ENCODE results near the gene RTP4. TPM values are rescaled to one million over a fixed set of nuclear protein-coding genes. Genes with fewer than 3 reads are reported as not detected.

RTP4 gene
- total and polyA plus RNA-seq, 2 donors (not counting 3 experiments of a cell fraction or from before 2014, with no cell fraction given) = 0.12 to 0.22 TPM

DNA sequence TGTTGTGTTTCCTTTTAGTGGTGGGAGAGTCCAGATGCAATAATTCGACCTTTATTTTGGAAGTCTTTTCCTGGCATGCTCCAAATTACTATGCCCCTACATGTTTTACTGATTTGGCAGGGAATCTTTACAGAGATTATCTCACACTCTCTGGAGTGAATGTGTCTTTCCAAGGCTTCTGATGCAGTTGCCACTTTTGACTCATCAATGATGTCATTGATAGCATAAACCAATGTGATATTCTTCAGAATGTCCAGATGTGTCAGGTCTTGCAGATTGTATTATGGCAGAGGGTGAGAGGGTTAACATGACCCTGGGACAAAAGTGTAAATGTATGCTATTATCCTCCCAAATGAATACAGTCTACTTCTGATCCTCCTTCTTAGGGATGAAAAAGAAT is 9.7 kb downstream of the RTP4 start:
- TF ChIP-seq POLR2AphosphoS5 (IDR thresholded peaks at IDR 0.05; ENCODE audit: insufficient read depth, low read depth, low read length) (no peak), JUN (IDR thresholded peaks at IDR 0.05; ENCODE audit: borderline replicate concordance, insufficient read depth, insufficient read length, low read depth) (no peak), POLR2A (IDR thresholded peaks at IDR 0.05; ENCODE audit: low read depth, low read length) (no peak), GATA2 (IDR thresholded peaks at IDR 0.05; ENCODE audit: insufficient read depth, insufficient read length, low read depth, low read length) (no peak), MYC (IDR thresholded peaks at IDR 0.05; ENCODE audit: low read depth, low read length) (no peak), FOS (IDR thresholded peaks at IDR 0.05; ENCODE audit: borderline replicate concordance, insufficient read depth, low read length) (no peak), EZH2 (IDR thresholded peaks at IDR 0.05; ENCODE audit: borderline replicate concordance, low read depth, low read length, severe bottlenecking) (no peak)
- TF ChIP-seq, protein P1, sequence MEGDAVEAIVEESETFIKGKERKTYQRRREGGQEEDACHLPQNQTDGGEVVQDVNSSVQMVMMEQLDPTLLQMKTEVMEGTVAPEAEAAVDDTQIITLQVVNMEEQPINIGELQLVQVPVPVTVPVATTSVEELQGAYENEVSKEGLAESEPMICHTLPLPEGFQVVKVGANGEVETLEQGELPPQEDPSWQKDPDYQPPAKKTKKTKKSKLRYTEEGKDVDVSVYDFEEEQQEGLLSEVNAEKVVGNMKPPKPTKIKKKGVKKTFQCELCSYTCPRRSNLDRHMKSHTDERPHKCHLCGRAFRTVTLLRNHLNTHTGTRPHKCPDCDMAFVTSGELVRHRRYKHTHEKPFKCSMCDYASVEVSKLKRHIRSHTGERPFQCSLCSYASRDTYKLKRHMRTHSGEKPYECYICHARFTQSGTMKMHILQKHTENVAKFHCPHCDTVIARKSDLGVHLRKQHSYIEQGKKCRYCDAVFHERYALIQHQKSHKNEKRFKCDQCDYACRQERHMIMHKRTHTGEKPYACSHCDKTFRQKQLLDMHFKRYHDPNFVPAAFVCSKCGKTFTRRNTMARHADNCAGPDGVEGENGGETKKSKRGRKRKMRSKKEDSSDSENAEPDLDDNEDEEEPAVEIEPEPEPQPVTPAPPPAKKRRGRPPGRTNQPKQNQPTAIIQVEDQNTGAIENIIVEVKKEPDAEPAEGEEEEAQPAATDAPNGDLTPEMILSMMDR (IDR thresholded peaks at IDR 0.05; ENCODE audit: extremely low read depth in 1 of 2, insufficient read depth in 1 of 2, low read depth in 1 of 2, low read length in 2 of 2) = no peak
- TF ChIP-seq, protein P2, sequence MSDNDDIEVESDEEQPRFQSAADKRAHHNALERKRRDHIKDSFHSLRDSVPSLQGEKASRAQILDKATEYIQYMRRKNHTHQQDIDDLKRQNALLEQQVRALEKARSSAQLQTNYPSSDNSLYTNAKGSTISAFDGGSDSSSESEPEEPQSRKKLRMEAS (IDR thresholded peaks at IDR 0.05; ENCODE audit: insufficient read depth, insufficient read length) = no peak
- DNase-seq (ENCODE audit: low read depth, low spot score) (no peak), FAIRE-seq (no peak)
- Histone ChIP-seq H3K36me3 (ENCODE audit: control insufficient read depth in 2 of 2, extremely low read depth in 1 of 2, insufficient read depth in 2 of 2, low read length in 2 of 2) (no peaks in the 10 kb centered on the region), H3K4me1 (ENCODE audit: control insufficient read depth, extremely low read depth, insufficient read depth, low read length) (no peaks in the 10 kb centered on the region), H3K4me3 (replicated peaks in 1 of 3; ENCODE audit: insufficient read depth in 1 of 3, low read depth in 1 of 3, low read length in 3 of 3) (no peak overlapping the region), H3K4me2 (ENCODE audit: insufficient read depth, low read length) (no peak overlapping the region), H2AFZ (ENCODE audit: low read depth, low read length) (no peak overlapping the region), H3K9me1 (replicated peaks; ENCODE audit: control insufficient read depth, extremely low read depth, insufficient read depth, low read length) (no peaks in the 10 kb centered on the region), H4K20me1 (replicated peaks; ENCODE audit: control insufficient read depth, extremely low read depth, insufficient read depth, low read length) (no peaks in the 10 kb centered on the region), H3K79me2 (ENCODE audit: control insufficient read depth, insufficient read depth, low read length) (no peaks in the 10 kb centered on the region), H3K27ac (ENCODE audit: insufficient read depth, low read depth, low read length) (no peak overlapping the region), H3K27me3 (ENCODE audit: control insufficient read depth in 2 of 2, insufficient read depth in 2 of 2, low read length in 2 of 2) (no peaks in the 10 kb centered on the region), H3K9me3 (replicated peaks; ENCODE audit: control insufficient read depth, insufficient read depth, low read length) (no peaks in the 10 kb centered on the region), H3K9ac (replicated peaks; ENCODE audit: extremely low read depth, insufficient read depth, low read length) (no peak overlapping the region)
- CTCF ChIA-PET = no interaction called here
- intact Hi-C loops (cut with micrococcal nuclease) = no loop called here
- dilution Hi-C loops (cut with MboI; ENCODE audit: extremely low pct_ligation_motif_present, low sequenced_read_pairs) = no loop called here
- BruUV-seq (replicated peaks) = no TSS peak
- POLR2A ChIA-PET = no interaction called here
